ENCODE measurements around the gene LIMD2.

Gene LIMD2

DNA sequence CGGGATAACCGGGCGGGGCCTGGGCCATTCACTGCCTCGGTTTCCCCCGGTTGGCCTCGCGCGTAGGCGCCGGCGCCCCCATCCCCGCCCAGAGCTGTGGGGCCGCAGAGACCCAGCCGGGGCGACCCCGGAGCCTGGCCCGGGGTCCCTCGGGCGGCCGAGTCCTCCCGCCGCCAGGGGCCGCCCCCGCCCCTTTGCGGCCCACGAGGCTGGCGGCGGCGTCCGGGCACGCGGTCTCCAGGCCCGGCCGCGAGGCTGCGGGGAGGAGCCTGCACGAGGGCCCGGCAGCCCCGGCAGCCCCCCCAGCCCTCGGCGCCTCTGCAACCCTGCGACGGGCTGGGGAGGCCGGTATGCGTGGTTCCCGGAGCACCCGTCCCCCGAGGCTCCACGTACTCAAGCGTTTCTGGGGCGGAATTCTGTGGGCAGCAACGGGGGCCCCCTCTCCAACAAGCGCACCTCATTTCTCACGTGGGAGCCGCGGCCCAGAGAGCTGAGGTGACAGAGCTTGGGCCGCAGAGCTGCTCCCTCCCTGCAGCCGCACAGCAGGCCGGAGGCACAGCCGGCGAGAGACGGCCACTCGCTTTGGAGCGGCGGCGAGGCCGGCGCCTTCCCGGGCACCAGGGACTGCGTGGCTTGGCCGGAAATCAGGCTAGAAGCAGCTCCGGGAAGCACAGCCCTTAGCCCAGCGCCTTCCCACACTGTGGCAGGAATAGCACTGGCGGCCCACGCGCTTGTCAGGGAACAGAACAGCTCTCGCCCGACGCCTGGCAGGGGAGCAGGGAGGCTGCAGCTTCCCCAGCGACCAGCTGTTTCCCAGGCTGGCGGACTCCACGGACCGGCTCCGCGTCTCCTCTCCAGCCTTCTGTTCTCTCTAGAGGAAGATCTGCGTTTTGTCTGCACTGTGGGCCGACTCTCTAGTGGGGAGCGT lies 867 bp upstream of the LIMD2 start:
- peak; percentile 82 for DNase-seq

DNA sequence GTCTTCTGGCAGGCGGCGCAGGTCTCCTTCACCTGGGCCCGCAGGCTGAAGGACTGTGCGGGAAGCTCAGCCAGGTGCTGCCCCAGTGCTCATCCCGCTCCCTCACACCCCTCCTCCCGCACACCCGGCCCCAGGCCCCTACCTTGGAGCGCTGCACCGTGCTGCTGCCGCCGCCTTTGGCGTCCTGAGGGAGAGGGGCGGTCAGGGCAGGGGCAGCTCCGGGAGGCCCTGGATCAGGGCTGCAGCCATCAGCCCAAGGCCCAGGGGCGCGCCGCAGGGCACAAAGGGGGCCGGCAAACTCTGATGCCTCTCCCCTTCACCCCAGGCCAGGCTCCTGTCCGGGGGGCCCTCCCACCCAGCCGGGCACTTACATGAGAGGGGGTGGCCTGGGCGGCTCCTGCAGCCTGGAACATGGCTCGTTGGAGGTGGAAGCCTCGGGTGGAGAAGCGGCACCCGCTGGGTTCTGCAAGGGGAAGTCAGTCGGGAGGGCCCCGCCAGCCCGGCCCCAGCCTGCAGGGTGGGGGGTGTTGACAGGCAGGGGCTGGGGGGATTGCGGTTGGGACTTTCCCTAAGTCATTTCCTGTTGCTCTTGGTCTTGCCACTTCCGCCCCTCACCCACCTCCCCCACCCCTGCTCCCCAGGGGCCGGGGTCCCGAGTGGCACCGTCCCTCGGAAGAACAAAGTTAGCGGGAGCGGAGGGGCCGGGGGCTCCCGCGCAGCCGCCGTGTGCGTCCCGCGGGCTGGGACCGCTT lies 863 bp downstream of the LIMD2 start:
- peak; percentile 96 for DNase-seq

DNA sequence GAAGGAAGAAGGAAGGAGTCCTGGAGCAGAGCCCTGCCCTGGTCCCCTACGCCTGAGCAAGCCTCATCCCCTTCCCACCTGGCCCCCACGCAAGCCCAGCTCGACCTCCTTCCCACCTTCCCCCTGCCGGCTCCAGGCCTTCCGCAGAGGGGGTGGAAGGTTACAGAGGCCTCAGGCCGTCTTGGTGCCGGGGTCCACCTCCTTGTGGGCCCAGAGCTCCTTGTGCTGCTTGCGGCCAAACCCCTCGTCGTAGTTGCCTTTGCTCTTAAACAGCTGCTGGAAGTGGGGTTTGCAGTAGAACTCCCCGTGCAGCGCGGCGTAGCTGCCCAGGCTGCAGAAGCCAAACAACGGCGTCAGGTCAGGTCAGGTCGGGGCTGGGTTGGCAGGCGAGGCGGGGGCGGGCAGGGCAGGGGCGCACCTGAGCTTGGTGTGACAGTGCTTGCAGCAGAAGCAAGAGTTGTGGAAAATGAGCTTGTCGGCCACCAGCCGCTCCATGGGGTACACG lies 1.5 kb downstream of the LIMD2 start:
- DNase-seq, result peak; percentile 58

DNA sequence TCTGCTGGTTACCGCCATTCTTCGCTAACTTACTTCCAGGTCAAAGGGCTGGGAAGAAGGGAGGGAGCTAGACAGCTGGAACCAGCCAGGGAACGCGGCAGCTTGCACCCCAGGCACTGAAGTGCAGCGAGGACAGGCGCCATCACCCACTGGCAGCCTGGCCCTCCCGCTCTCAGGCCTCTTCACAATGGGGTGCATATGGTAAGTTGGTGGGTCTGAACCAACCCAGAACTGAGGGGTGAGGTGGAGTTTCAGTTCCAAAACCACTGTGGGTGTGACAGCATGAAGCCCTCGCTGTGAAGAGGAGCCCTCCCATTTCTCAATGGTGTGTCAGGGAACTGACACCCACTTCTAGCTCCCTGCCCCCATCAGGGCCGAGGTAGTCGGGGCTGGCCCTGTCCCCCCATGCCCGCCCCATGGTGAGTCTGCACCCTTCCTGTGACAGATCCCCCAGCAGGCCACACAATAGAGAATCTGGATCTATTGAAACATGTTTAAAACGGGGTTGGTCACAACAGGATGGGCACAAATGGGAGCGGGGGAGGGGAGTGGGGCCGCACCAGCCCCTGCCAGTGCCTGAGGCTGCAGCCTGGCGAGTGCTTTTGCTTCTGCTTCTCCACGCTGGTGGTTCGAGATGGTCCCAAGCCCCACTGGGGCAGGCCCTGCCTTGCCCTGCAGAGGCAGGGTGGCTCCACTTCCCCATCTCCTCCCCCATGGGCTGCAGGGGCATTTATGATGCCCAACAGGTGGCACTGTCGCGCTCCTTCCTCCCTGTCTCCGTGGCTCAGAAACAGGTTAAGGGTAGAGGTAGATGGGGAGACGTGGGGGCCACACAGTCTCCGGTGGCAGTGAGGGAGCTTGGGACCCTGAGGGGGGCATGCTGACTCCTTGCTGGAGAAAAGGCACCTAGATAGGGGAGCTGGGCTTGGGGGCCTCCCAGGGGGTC lies 2.3 kb downstream of the LIMD2 start:
- DNase-seq, result peak; percentile 95

DNA sequence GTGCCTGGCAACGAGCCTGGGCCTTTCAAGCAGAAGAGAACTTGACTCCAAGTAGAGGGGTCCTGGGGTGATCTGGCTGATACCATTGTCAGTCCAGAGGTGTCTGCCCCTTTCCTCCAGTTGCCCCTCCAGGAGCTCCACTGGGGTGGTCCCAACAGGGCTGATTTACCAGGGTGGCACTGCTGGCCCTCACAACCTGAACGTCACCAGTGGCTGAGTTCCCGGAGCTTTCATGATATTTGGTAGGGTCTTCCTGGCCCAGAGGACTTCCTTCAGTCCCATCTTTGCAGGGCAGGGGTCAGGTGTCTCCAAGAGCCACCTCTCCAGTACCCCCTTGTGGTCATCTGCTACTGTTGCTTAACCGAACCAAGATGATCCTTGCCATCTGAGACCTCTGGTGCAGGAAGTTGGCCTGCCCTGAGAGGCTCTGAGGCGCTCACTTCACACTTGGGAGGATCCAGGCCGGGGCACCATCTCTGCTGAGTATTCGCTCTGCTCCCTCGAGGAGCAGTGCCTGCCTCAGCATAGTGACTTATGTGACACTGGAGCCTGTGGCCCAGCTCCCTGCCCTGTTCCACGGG lies 3.5 kb downstream of the LIMD2 start:
- peak; percentile 88 for DNase-seq

DNA sequence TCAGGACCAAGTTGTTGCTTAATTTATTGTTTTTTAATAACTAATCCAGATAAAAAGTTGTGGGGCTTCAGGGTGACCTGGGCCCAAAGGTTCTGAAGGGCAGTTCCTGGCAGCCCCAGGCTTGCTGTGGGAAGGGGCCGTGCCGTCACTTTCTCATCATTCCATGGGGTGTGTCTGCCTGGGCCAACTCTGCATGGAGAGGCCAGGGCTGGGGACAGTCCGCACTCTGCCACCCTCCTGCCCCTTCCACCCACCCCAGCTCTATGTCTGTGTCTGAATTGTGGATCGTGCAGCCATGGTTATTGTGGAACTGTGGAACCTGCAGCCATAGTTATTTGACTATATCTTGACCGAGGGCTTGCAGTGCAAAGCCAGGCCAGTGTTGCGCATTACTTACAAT lies 4.0 kb downstream of the LIMD2 start:
- no peak for DNase-seq

DNA sequence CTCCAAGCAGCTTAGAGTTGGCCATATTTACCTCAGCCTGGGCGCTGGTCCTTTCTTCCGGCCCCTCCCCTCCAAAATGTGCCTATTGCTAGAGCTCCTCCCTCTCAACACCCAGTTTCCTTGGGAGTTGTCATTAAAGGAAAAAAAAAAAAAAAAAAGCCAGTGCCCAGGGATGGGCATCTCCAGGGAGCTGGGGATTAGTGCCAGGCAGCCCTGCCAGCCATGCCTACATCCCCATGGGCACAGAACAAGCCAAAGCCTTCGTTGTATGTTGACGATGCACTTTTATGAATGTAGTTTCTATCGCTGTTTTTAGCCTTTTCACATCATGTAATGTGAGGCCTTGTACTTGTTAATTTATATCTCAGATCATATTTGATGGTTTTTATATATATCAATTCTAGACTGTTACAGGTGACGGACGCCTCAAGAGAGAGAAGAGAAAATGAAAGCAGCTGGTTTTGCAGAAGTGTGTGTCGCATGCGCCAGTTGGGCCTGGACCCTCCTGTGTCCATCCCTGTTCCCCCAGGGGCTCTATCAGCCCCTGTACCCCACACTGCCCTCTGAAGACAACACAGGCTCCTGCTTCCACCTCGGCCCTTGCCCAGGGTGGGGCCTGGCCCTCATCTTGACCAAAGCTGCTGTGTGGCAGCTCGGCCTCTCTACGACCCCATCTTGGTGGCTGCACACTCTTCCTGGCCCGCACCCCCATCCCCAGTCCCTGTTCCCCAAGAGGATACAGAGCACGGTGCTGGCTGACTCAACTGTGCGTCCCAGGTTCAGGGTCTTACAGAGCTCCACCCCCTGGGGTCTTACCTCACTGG lies 4.8 kb downstream of the LIMD2 start:
- DNase-seq, result no peak

DNA sequence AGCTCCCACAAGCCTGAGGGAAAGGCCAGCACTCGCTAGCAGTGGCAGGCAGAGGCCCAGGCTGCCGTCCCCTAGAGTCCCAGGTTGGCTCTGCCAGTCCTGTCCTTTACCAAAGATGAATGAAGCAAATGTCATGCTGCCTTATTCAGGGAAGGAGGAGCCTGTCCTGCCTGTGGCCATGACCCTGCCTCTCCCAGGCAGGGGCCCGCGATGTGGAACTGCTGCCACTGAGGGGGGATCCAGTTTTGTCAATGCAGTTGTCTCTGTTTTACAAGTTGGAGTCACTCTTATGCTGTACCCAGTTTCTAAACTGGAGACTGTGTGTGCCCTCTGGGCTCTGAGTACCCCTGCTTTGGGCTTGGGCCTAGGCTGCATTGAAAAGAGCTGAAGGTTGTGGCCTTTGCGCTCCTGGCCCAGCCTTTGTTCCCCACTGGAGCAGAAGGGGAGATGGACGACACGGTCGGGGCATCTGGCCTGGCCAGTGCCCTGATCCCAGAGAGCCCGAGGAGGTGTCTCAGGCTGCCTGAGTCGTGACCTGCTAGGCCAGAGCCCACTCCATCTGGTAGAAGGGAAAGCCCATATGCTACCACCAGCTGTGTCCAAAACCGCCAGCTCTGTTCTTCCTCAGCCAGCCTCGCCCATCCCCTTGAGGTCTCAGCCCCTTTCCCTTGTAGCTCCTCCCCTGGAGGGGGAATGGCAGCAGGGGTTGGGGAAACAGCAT lies 5.5 kb downstream of the LIMD2 start:
- peak; percentile 70 for DNase-seq

DNA sequence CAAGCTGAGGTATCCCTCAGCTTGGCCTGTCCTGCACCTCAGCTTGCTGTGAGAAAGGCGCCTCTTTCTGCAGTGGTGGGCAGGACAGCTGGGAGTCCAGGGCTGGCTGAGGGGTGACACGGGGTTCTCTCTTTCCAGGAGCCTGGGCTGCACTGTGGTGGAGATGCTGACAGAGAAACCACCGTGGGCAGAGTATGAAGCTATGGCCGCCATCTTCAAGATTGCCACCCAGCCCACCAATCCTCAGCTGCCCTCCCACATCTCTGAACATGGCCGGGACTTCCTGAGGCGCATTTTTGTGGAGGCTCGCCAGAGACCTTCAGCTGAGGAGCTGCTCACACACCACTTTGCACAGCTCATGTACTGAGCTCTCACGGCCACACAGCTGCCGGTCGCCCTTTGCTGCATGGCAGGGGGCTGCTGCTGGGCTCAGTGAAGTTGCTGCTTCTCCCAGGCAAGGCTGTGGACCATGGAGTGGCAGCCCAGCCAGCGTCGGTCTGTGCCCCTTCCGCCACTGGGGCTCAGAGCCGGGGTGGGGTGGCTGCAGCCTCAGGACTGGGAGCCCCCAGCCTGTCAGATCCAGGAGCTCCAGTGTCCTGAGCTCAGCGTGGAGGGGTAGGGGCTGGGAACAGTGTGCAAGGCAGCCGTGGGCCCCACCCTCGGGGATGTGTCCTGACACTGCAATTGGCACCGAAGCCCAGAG lies 6.4 kb downstream of the LIMD2 start:
- no peak for DNase-seq

DNA sequence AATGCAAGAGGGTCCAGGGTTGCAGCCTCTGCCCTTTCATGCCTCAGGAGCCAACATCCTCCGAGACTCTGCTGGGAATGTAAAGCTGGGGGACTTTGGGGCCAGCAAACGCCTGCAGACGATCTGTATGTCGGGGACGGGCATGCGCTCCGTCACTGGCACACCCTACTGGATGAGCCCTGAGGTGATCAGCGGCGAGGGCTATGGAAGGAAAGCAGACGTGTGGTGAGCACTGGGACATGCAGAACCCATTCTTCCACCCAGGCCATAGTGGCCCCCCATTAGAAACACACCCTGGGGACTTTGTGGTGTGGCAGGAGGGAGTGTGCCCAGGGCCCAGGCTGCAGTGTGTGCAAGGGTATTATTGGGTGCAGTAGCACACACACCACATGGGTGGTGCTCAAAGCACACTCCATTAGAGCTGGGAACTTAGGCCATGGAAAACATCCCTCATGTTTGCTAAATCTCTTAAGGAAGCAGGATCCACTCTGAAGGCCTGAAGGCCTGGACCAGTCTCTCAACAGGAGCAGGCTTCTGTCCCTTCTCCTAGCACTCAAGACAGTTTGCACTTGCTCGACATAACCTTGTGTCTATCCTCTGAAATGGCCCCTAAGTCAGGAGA lies 7.6 kb downstream of the LIMD2 start:
- DNase-seq, result no peak

DNA sequence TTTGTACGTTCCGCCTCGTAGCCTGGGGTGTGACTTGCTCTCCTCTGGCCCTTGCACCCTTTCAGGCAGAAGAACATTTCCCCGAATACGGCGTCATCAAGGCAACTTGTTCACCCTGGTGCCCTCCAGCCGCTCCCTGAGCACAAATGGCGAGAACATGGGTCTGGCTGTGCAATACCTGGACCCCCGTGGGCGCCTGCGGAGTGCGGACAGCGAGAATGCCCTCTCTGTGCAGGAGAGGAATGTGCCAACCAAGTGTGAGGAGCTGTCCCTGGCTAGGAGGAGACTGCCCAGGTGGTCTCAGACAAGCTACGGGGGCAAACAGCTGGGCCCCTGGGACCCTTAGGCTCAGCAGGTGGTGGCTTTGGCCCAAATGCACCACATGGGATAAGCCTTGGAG lies 10.4 kb downstream of the LIMD2 start:
- DNase-seq, result no peak

DNA sequence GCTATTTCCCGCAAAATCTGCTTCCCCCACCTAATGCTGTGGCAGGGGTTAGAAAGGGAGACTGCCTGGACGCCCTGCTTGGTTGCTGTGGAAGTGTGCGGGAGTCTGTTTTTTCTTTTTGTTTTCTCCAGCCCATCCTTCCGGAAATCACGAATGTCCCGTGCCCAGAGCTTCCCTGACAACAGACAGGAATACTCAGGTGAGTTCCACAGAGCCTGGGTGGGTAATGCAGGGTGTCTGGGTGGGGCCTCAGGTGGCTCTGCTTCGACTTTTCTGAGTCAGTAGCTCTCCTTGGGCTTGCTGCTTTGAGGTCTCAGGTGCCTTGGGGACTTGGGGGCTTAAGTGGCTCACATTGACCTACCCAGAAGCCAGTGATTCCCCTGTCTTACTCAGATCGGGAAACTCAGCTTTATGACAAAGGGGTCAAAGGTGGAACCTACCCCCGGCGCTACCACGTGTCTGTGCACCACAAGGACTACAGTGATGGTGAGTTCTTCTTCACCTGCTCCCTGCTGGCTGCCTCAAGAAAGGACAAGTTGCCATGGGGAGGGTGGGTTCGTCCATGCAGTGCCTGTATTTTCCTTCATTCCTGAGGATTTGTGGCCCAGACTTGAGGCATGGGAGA lies 11.4 kb downstream of the LIMD2 start:
- DNase-seq, result no peak

DNA sequence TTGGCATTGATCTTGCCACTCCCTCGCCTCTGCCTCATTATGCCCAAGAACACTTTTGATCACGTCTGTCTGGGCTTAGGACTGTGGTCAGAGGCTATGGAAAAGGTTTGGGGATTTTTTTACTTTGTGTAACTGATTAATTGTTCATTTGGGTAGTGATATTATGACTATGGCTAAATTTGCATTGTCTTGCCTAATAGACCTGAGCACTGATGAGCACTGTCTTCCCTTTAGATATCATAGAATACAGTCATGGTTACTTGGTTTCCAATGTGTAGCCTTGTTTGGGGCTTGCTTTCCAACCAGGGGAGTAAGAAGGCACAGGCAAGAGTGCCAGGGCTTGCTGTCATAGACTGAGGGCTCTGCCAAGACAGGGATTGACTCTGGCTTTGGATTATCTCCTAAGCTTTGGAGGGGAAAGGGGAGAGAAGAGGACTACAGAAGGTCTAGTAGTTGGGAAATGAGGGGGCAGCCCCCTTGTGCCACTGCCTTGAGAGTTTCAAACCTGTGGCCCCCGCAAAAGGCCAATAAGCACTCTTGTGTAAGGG lies 13.7 kb downstream of the LIMD2 start:
- no peak for DNase-seq

DNA sequence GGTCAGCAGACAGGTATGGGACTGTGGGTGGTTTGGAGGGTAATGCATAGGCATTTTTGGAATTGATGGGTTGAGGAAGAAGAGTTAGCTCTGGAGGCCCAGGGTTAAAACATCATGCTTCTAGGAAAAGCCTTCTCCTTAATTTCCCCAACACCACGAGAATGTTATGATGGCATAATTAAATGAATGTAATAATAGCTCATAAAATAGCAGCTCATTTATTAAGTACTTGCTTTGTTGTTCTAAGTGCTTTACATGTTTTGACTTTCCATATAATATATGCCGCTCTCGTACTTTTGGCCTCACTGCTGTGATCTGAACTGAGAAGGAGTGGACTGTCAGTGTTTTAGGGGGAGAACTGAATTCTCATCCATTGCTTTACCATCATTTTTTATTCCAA lies 14.3 kb downstream of the LIMD2 start:
- no peak for DNase-seq

DNA sequence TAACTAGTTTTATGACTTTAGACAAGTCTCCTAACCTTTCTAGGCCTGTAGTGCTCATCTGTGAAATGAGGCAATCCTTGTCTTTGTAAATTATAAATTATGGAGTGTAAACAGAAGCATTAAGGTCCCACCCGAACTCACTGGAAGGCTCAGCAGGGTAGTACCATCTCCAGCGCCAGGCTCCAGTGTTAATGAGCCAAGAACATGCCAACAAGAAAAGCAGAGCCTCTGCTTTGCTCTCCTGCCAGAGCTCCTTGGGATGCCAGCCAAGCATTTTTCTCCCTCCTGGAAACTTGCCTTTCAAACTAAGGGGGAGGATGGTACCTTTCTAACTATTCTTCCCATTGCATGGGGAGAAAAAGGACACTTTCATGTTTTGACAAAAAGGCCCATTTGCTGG lies 14.9 kb downstream of the LIMD2 start:
- no peak for DNase-seq

DNA sequence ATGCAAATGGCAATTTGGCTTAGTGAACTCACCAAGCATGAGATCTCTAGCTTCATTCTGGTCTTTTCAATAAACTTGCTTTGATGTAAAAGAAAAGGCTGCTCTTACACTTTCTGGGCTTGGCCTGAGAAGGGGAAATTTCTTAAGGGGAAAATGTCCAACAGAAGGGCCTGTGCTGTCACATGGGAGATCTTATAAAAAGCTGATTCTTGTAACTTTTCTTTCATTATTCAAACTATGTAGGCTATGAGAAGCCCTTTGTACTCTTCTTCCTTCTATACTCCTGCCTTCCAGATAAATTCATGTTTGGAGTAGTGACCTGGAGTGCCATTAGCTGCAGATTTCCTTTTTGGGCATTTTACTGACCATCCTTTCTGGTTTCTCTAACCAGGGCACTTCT lies 16.9 kb downstream of the LIMD2 start:
- no peak for DNase-seq

DNA sequence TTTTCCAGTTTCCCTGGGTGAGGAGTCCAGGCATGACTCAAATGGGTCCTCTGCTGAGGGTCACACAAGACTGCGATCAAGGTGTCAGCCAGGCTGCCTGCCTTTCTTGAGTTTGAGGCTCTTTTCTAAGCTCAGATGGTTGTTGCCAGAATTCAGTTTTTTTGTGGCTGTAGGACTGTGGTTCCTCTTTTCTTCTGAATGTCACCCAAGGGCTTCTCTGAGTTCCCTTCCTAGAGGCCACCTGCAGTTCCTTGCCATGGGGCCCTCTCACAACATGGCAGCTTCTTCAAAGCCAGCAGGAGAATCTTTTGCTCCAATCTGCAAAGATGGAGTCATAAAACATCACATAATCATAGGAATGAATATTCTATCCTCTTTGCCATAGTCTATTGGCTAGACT lies 17.5 kb downstream of the LIMD2 start:
- DNase-seq, result peak; percentile 54

DNA sequence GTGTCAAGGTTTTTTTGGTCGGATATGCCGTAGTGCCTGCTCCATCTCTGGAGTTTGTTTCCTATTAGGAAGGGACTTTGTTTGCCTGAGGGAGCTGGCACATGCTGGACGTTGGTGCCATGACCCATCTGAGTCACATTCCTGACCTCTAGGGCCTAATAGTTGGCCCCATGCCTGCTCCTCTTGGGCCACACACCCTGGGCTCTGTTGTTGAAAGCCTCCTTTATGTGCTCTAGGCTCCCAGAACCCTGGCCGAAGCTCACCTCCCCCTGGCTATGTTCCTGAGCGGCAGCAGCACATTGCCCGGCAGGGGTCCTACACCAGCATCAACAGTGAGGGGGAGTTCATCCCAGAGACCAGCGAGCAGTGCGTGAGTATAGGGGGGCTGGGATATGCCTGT lies 18.4 kb downstream of the LIMD2 start:
- no peak for DNase-seq

DNA sequence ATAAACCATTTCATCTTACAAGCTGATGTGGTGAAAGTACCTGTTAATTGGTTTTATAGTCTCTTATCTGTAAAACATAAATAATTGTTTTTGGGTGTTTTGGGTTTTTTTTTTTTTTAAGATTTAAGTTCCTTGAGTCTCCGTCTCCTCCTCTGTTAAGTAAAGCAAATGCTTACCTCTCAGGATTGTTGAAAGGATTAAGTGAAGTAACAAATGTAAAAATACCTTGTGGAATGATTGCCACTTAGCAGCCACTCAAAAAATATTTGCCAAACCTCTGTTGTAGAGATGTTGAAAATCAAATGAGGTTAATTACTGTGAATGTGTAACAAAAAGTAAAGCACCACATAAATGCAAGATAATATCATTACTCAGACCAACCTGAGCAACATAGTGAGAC lies 19.2 kb downstream of the LIMD2 start:
- DNase-seq, result no peak

Data from hematopoietic multipotent progenitor cell treated with erythropoietin and hydrocortisone succinate and interleukin-3 and kit ligand, for 4 days (in vitro differentiated cells).